Naive B cell (primary cell): ENCODE measurements around the gene TSEN54. TPM values are rescaled to one million over a fixed set of nuclear protein-coding genes. Genes with fewer than 3 reads are reported as not detected.

ENCODE experiments used
- ATAC-seq, 2 donors: fragments of 150-1000 bp; cut with Tn5 transposase; 2 replicates each; pipeline ENCODE4 v1.10.0; 2021; ENCODE audit warnings: low read depth in 2 of 2, mild to moderate bottlenecking in 2 of 2, moderate library complexity in 2 of 2
- DNase-seq: peaks from one replicate; pipeline ENCODE4 v3.0.0; 2022
- H3K27ac Mint-ChIP-seq, 6 donors: one replicate each; pipeline ENCODE4 v1.8.0; 2020 to 2022; ENCODE audit warnings: mild to moderate bottlenecking in 6 of 6, mixed read lengths in 6 of 6, moderate library complexity in 5 of 6, inconsistent platforms in 2 of 6
- H3K27me3 Mint-ChIP-seq, 3 donors: one replicate each; pipeline ENCODE4 v1.8.0; 2021 to 2022; ENCODE audit warnings: mixed read lengths in 3 of 3, mild to moderate bottlenecking in 1 of 3
- H3K36me3 Mint-ChIP-seq, 2 donors: one replicate each; pipeline ENCODE4 v1.8.0; 2020 to 2022; ENCODE audit warnings: mixed read lengths in 2 of 2, inconsistent platforms in 1 of 2, mild to moderate bottlenecking in 1 of 2
- H3K4me1 Mint-ChIP-seq, 3 donors: one replicate each; pipeline ENCODE4 v1.8.0; 2020 to 2022; ENCODE audit warnings: mixed read lengths in 3 of 3, inconsistent platforms in 1 of 3, mild to moderate bottlenecking in 1 of 3, moderate library complexity in 1 of 3
- H3K4me3 Mint-ChIP-seq, 8 donors: one replicate each; pipeline ENCODE4 v1.8.0; 2020 to 2022; ENCODE audit warnings: mild to moderate bottlenecking in 8 of 8, mixed read lengths in 8 of 8, moderate library complexity in 8 of 8, inconsistent platforms in 2 of 8
- H3K9me3 Mint-ChIP-seq, 7 donors: one replicate each; pipeline ENCODE4 v1.8.0; 2020 to 2022; ENCODE audit warnings: mixed read lengths in 7 of 7, mild to moderate bottlenecking in 5 of 7, inconsistent platforms in 2 of 7, moderate library complexity in 1 of 7
- polyA plus RNA-seq, 6 donors: library from polyadenylated mRNA; unstranded; fragments of 300-500 nt; fragmentation: Illumina TruSeq; gene quantifications; one replicate each; pipeline ENCODE4 v1.2.3, GENCODE V29; 2021; ENCODE audit warnings: low read depth in 6 of 6

The TSEN54 gene
- polyA plus RNA-seq, 6 donors from 2014 or later = 18.3 to 42.3 (median 23.7) TPM

- no peak for DNase-seq
- peak overlapping the region in 2 of 6 donors; percentile 42 to 82 for H3K27ac Mint-ChIP-seq
- no peak for ATAC-seq
- H3K4me1 Mint-ChIP-seq = peaks cover 5 to 12% (median 9%) of the 10 kb centered on the region in 3 donors
- H3K27me3 Mint-ChIP-seq = no peaks in the 10 kb centered on the region
- H3K4me3 Mint-ChIP-seq = no peak overlapping the region
- no peaks in the 10 kb centered on the region for H3K36me3 Mint-ChIP-seq
- no peaks in the 10 kb centered on the region for H3K9me3 Mint-ChIP-seq
Measured at GRCh38 chr17:75536366-75536765, 20.0 kb downstream of the TSEN54 start.

DNA sequence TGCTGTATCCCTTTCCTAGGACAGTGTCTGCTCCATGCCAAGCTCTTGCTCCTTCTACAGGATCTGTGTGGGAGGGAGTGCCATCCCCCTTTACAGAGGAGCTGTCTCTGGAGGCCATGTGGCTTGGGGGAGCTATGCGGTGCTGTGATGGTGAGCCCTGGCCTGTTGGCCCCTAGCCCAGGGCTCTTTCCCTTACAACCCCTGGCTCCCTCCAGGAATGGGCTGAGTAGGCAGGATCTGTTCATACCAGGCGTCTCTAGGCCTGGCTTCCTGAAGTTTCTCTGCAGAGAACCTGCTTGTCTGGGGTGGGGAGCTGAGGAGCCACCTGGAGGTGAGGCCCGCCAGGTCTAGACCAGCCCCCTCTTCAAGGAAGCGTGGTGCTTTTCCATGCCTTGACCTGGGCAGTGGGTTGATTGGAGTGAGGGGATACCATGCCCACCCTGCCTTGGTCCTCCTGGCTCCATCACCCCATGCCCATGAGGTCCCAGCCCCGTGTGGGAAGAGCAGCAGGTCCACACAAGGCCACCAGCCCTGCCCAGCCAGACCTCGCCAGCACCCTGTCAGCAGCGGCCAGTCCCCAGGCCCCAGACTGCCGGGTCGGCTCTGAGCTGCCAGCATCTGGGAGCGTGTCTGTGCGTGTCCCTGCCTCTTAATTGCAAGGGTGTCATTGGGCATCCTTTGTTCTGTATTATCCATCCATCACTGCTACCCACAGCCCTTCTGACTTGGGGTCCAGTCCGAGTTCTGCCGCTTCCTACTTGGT is 23.8 kb downstream of the TSEN54 start:
- Mint-ChIP-seq H3K27ac (peak overlapping the region in 2 of 6 donors; percentile 22 to 63), H3K4me3 (no peak overlapping the region), H3K9me3 (no peaks in the 10 kb centered on the region), H3K36me3 (no peaks in the 10 kb centered on the region), H3K27me3 (no peaks in the 10 kb centered on the region), H3K4me1 (peaks cover 1 to 8% (median 5%) of the 10 kb centered on the region in 3 donors)
- ATAC-seq (no peak), DNase-seq (no peak)

DNA sequence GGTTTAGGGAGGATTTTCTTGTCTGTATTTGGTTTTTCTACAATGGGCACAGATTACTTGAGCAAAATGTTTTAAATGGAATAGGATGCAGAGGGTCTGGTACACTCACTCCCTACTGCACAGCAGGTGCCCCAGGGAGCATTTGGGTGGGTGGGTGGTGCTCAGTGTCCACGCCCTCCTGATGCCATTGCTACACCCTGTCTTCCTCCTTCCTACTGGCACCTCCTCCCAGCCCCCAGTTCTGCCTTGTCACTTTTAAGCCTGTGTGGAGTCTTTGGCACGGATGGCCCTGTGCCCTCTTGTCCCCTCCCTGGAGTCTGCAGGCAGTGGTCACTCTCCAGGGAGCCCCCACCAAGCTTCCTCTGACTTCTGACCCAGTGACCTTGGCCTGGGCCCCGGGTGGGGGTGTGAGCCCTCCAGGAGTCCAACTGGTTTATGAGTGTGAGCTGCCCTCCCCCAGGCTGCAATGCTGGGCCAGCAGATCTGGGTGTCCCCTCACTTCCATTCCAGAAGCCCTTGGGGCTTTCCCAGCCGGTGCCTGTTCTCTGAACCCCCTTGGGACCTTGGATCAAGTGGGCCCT is 24.7 kb downstream of the TSEN54 start:
- Mint-ChIP-seq H3K4me1 (peaks cover 0 to 3% (median 0%) of the 10 kb centered on the region in 3 donors), H3K36me3 (no peaks in the 10 kb centered on the region), H3K4me3 (no peak overlapping the region), H3K27ac (peak overlapping the region in 1 of 6 donors; percentile 49), H3K9me3 (no peaks in the 10 kb centered on the region), H3K27me3 (no peaks in the 10 kb centered on the region)
- ATAC-seq = no peak
- DNase-seq = no peak

DNA sequence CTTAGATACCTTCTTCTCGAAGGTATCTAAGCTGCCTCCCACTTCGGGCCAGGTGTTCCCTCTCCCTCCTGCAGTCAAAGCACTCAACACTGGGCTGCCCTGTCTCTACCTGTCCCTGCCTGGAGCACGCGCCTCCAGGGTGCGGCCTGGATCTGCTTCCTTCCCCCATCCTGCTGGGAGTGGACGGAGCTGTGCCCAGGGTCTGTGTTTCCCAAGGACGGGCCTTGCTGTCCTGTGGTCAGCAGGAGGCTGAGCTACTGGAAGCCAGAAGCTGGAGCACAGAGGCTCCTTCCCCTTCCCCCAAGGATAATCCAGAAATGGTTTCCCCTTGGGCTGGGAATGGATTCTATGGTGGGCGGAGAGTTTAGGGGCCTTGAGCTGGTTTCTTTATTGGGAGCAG is 25.9 kb downstream of the TSEN54 start:
- Mint-ChIP-seq H3K27ac (peak overlapping the region in 1 of 6 donors; percentile 8), H3K9me3 (no peaks in the 10 kb centered on the region), H3K36me3 (no peaks in the 10 kb centered on the region)

DNA sequence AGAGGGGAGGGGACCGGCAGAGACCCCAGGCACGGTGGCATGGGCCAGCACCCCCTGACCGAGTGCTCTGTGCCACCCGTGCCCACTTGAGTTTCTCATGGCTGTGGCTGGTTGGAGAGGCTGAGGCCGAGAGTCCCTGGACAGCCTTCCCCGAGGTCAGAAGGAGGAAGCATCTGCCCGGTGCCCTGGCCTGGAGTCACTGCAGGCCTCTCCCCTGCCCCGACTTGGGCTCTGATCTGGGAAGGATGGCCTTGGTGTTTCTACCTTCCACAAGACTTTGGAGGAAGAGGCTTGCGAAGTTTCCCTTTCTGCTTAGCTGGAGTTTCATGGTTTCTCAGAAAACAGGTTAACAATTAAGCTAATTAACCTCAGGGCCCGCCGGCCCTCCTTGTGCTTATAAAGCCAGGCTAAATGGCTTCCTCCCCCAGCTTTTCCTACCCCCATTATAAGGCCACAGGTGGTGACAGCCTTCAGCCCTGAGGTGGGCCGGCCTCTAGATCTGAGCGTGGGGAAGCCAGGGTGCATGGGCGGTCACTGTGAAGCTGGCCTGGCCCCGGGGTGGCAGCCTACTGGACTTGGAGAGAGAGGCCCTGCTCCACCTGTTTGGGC is 26.5 kb downstream of the TSEN54 start:
- Mint-ChIP-seq H3K27ac (no peak overlapping the region), H3K4me1 (peaks cover 0 to 3% (median 0%) of the 10 kb centered on the region in 3 donors), H3K27me3 (no peaks in the 10 kb centered on the region), H3K36me3 (no peaks in the 10 kb centered on the region), H3K9me3 (no peaks in the 10 kb centered on the region), H3K4me3 (no peak overlapping the region)
- DNase-seq = no peak
- ATAC-seq = no peak

More for the DNA sequence above, 25.9 kb downstream of the TSEN54 start:
- no peak overlapping the region for H3K4me3 Mint-ChIP-seq
- ATAC-seq (no peak), DNase-seq (no peak)
- H3K4me1 Mint-ChIP-seq = peaks cover 0 to 3% (median 0%) of the 10 kb centered on the region in 3 donors
- H3K27me3 Mint-ChIP-seq = no peaks in the 10 kb centered on the region

DNA sequence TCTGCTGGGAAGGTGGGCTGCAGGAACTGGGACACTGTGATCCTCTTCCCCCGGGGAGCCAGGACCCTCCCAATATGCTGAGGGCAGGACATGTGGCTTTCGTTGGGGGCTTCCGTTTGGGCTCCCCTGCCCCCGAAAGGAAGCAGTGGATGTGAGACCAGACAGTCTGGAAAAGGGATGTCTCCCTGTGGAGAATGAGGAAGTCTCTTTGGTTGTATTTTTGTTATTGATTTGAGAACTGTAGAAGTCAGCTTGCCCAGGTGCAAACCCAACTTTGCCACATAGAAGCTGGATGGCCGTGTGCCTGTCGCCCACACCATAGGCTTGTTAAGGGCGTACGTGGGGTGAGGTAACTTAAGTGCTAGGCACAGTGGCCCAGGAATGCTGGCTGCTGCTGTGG is 27.9 kb downstream of the TSEN54 start:
- Mint-ChIP-seq H3K4me1 (peaks cover 0 to 3% (median 0%) of the 10 kb centered on the region in 3 donors), H3K9me3 (no peaks in the 10 kb centered on the region), H3K27ac (peak overlapping the region in 1 of 6 donors; percentile 45), H3K4me3 (no peak overlapping the region), H3K27me3 (no peaks in the 10 kb centered on the region), H3K36me3 (no peaks in the 10 kb centered on the region)
- ATAC-seq (no peak), DNase-seq (no peak)

DNA sequence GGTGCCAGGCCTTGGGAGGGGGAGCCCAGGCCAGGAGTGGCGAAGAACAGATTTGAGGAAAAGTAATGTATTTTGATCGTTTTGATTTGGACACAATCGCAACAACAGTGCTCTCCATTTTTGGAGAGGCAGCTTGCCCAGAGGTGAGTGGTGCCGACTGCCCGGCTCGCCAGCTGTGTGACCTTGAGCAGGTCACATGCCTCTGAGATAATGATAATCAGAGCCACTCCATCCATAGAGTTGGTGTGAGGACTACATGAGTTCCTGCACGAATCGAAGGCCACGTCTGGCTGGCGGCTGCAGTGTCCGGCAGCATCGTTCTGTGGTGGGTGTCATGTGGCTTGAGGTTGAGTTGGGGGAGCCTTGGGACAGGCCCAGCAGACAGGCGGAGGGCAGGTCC is 29.9 kb downstream of the TSEN54 start:
- DNase-seq (no peak), ATAC-seq (no peak)
- H3K27ac Mint-ChIP-seq = no peak overlapping the region
- no peaks in the 10 kb centered on the region for H3K9me3 Mint-ChIP-seq
- H3K4me1 Mint-ChIP-seq = peaks cover 0 to 3% (median 0%) of the 10 kb centered on the region in 3 donors
- no peaks in the 10 kb centered on the region for H3K36me3 Mint-ChIP-seq
- H3K27me3 Mint-ChIP-seq = no peaks in the 10 kb centered on the region
- H3K4me3 Mint-ChIP-seq = no peak overlapping the region

DNA sequence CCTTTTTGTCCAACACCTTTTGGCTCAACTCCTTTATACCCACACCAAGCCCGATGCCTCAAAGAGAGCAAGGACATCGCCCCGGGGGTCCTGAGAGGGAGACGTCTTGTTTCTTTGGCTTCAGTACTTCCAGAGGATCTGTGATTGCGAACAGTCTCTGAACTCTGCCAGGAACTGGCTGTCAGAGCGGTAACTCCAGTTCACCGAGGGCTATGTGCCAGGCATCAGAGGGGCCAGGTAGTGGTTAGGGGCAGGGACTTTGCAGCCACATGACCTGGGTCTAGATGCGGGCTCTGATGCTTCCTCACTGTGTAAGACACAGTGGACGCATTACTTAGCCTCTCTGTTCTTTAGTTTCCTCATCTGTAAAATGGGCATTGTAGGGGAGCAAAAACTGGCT is 30.8 kb downstream of the TSEN54 start:
- no peaks in the 10 kb centered on the region for H3K27me3 Mint-ChIP-seq
- H3K4me3 Mint-ChIP-seq = no peak overlapping the region
- no peak for DNase-seq

DNA sequence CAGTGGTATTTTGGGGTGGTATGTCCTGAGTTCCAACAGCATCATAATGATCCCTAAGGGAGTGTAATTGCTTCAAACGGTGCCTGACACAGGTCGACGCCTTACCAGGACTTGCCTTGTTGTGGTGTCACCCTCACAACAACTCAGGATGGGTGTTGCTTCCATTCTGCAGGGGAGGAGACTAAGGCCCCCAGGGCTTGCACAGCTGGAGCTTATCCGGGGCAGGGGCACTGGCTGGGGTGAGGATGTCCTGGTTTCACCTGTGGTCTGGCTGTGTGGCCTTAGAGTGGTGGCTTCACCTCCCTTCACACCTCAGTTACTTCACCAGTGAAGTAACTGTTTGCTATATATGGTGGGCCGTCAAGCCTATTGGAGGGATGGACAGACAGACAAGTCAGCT is 32.5 kb downstream of the TSEN54 start:
- DNase-seq (no peak), ATAC-seq (no peak)
- Mint-ChIP-seq H3K36me3 (no peaks in the 10 kb centered on the region), H3K27me3 (no peaks in the 10 kb centered on the region), H3K9me3 (no peaks in the 10 kb centered on the region), H3K4me3 (no peak overlapping the region), H3K4me1 (no peaks in the 10 kb centered on the region), H3K27ac (no peak overlapping the region)

More for the DNA sequence above, 30.8 kb downstream of the TSEN54 start:
- Mint-ChIP-seq H3K27ac (no peak overlapping the region), H3K4me1 (peaks cover 0 to 1% (median 0%) of the 10 kb centered on the region in 3 donors), H3K36me3 (no peaks in the 10 kb centered on the region), H3K9me3 (no peaks in the 10 kb centered on the region)
- ATAC-seq = no peak

GRCh38 chr17:75549246-75550138 is 33.2 kb downstream of the TSEN54 start:
- H3K4me3 Mint-ChIP-seq = no peak overlapping the region
- no peaks in the 10 kb centered on the region for H3K9me3 Mint-ChIP-seq
- H3K4me1 Mint-ChIP-seq = no peaks in the 10 kb centered on the region
- no peaks in the 10 kb centered on the region for H3K36me3 Mint-ChIP-seq
- H3K27me3 Mint-ChIP-seq = no peaks in the 10 kb centered on the region
- ATAC-seq (no peak), DNase-seq (no peak)
- no peak overlapping the region for H3K27ac Mint-ChIP-seq

DNA sequence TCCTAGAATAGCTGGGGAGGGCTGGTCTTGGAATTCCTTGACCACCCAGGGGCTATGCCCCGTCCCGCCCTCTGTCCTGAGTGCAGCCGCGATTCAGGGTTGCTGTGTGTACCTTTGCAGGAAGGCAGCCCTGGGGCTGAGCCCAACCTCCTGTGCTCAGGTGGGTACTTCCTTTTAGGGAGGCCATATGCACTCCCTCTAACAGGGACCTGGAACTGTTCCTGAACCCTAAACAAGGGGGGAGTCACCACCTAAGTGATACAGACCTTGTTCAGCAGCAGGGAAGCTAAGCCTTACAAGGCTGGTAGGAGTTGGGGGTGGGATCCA is 33.8 kb downstream of the TSEN54 start:
- no peak overlapping the region for H3K4me3 Mint-ChIP-seq
- H3K9me3 Mint-ChIP-seq = no peaks in the 10 kb centered on the region
- H3K27ac Mint-ChIP-seq = no peak overlapping the region
- H3K4me1 Mint-ChIP-seq = no peaks in the 10 kb centered on the region
- no peak for ATAC-seq
- no peaks in the 10 kb centered on the region for H3K36me3 Mint-ChIP-seq
- no peaks in the 10 kb centered on the region for H3K27me3 Mint-ChIP-seq
- no peak for DNase-seq

- Mint-ChIP-seq H3K9me3 (no peaks in the 10 kb centered on the region), H3K4me3 (no peak overlapping the region), H3K4me1 (no peaks in the 10 kb centered on the region), H3K27me3 (no peaks in the 10 kb centered on the region), H3K36me3 (no peaks in the 10 kb centered on the region), H3K27ac (no peak overlapping the region)
- ATAC-seq = no peak
- no peak for DNase-seq
Measured at GRCh38 chr17:75551266-75551665, 34.9 kb downstream of the TSEN54 start.

DNA sequence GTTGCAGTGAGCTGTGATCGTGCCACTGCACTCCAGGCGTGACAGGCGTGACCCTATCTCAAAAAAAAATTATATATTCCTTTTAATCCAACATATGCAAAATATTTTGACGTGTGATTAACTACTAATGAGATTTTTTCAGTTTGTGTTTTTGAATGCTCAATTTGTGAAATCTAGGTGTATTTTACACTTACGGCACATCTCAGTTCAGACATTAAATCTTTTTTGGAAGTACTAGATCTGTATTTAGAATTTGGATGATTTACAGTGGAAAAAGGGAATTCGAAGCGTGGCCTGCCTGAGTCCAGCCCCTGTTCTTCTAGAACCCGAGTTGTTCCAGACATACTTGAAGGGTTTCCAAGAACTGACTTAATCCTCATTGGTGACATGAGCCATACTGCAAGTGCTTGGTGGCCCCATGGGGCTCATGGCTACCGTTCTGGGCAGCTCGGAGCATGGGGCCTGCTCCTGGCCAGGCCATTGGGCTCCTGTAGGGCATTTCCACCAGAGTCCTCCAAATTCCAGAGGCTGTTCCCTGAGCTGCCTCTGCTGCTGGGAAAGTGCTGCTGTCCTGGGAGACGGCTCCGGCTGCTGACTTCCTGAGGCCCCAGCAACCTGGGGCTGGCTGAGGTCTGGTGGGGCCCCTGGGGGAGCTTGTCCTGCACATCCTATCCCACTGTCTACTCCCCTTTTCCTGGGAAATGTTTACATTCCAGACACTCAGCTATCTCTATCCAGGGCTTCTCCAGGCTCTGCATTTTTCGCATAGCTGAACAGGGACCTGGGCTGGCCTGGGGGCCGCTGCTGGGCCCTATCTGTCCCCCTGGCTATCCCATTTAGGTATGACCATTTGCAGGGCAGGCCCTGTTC is 36.3 kb downstream of the TSEN54 start:
- DNase-seq (no peak), ATAC-seq (no peak)
- H3K9me3 Mint-ChIP-seq = no peaks in the 10 kb centered on the region
- no peaks in the 10 kb centered on the region for H3K4me1 Mint-ChIP-seq
- no peak overlapping the region for H3K27ac Mint-ChIP-seq
- no peaks in the 10 kb centered on the region for H3K36me3 Mint-ChIP-seq
- H3K4me3 Mint-ChIP-seq = no peak overlapping the region
- H3K27me3 Mint-ChIP-seq = no peaks in the 10 kb centered on the region
